WTC11 (cell line): ENCODE results near the gene KCNIP1.

Source experiments
- ESRRA ChIP-seq: sonication (generic); formaldehyde crosslinking; IDR thresholded peaks from 2 replicates; pipeline ENCODE4 v1.8.1; 2022; ENCODE audit warnings: mild to moderate bottlenecking, missing genetic modification reagents, borderline replicate concordance
- FOXK1 ChIP-seq: sonication (generic); formaldehyde crosslinking; IDR thresholded peaks from 2 replicates; pipeline ENCODE4 v1.8.0; 2022; ENCODE audit warnings: mild to moderate bottlenecking, moderate library complexity, missing genetic modification reagents
- KAT7 ChIP-seq: sonication (generic); formaldehyde crosslinking; IDR thresholded peaks from 2 replicates; pipeline ENCODE4 v1.8.1; 2023; ENCODE audit warnings: missing genetic modification reagents, mild to moderate bottlenecking, borderline replicate concordance
- NFE2L1 ChIP-seq: sonication (generic); formaldehyde crosslinking; IDR thresholded peaks from 2 replicates; pipeline ENCODE4 v1.8.1; 2023; ENCODE audit warnings: missing genetic modification reagents
- NR2C2 ChIP-seq: sonication (generic); formaldehyde crosslinking; IDR thresholded peaks from 2 replicates; pipeline ENCODE4 v1.8.0; 2022; ENCODE audit warnings: mild to moderate bottlenecking, missing genetic modification reagents
- SMAD3 ChIP-seq: sonication (generic); formaldehyde crosslinking; IDR thresholded peaks from 2 replicates; pipeline ENCODE4 v1.8.0; 2022; ENCODE audit warnings: missing genetic modification reagents, mild to moderate bottlenecking, borderline replicate concordance
- SP1 ChIP-seq: sonication (generic); formaldehyde crosslinking; conservative IDR thresholded peaks from 2 replicates; pipeline ENCODE4 v1.8.1; 2022; ENCODE audit warnings: missing genetic modification reagents
- TP53 ChIP-seq: sonication (generic); formaldehyde crosslinking; IDR thresholded peaks from 2 replicates; pipeline ENCODE4 v1.8.1; 2023; ENCODE audit warnings: mild to moderate bottlenecking, missing genetic modification reagents
- ZNF423 ChIP-seq: fragments of 250-450 bp; sonication (Bioruptor Pico); IDR thresholded peaks from 2 replicates; pipeline ENCODE4 v2.1.2; 2022; ENCODE audit warnings: mild to moderate bottlenecking, moderate library complexity
- TF ChIP-seq, protein P1 (sequence below): fragments of 200-600 bp; IDR thresholded peaks from 2 replicates; pipeline ENCODE4 v1.8.0; 2022; ENCODE audit warnings: antibody characterized with exemption
- TF ChIP-seq, protein P2 (sequence below): sonication (generic); formaldehyde crosslinking; conservative IDR thresholded peaks from 2 replicates; pipeline ENCODE4 v1.8.1; 2022; ENCODE audit warnings: mild to moderate bottlenecking, missing genetic modification reagents
- TF ChIP-seq, protein P3 (sequence below): sonication (generic); formaldehyde crosslinking; IDR thresholded peaks from 2 replicates; pipeline ENCODE4 v1.8.1; 2023; ENCODE audit warnings: mild to moderate bottlenecking, missing genetic modification reagents, moderate library complexity
- TF ChIP-seq, protein P4 (sequence below): sonication (generic); formaldehyde crosslinking; IDR thresholded peaks from 2 replicates; pipeline ENCODE4 v1.8.1; 2022; ENCODE audit warnings: mild to moderate bottlenecking, moderate library complexity, missing genetic modification reagents
- TF ChIP-seq, protein P5 (sequence below): sonication (generic); formaldehyde crosslinking; IDR thresholded peaks from 2 replicates; pipeline ENCODE4 v1.8.1; 2022; ENCODE audit warnings: low read depth, mild to moderate bottlenecking, moderate library complexity, missing genetic modification reagents, borderline replicate concordance

DNA sequence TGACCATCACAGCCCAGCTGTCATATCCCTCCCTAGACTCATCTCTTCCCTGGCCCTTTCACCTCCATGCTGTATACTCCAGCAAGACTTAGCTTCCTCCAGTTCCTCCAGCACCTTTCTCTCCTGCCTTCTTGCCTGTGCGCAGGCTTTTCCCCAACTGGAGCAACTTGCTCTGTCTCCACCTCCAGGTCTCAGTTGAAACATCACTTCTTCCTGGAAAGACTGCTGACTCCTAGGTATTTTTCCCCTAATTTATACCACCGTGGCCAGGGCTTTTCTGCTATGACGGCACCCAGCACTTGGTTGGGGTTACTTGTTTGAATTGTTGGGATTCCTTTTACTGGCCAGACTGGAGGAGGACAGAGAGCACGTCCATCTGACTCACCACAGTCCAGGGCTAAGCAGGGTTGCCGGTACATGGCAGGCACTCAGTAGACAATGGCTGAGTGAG is 67.5 kb downstream of the KCNIP1 start:
- no peak for TF ChIP-seq SMAD3 (CRISPR knock-in tag)
- TF ChIP-seq, protein P1, sequence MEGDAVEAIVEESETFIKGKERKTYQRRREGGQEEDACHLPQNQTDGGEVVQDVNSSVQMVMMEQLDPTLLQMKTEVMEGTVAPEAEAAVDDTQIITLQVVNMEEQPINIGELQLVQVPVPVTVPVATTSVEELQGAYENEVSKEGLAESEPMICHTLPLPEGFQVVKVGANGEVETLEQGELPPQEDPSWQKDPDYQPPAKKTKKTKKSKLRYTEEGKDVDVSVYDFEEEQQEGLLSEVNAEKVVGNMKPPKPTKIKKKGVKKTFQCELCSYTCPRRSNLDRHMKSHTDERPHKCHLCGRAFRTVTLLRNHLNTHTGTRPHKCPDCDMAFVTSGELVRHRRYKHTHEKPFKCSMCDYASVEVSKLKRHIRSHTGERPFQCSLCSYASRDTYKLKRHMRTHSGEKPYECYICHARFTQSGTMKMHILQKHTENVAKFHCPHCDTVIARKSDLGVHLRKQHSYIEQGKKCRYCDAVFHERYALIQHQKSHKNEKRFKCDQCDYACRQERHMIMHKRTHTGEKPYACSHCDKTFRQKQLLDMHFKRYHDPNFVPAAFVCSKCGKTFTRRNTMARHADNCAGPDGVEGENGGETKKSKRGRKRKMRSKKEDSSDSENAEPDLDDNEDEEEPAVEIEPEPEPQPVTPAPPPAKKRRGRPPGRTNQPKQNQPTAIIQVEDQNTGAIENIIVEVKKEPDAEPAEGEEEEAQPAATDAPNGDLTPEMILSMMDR: no peak
- no peak for TF ChIP-seq ESRRA (CRISPR knock-in tag)
- TF ChIP-seq ZNF423 (CRISPR knock-in tag): no peak
- no peak for TF ChIP-seq KAT7 (CRISPR knock-in tag)
- TF ChIP-seq, protein P2, sequence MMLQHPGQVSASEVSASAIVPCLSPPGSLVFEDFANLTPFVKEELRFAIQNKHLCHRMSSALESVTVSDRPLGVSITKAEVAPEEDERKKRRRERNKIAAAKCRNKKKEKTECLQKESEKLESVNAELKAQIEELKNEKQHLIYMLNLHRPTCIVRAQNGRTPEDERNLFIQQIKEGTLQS: no peak
- TF ChIP-seq NFE2L1: no peak
- TF ChIP-seq, protein P3, sequence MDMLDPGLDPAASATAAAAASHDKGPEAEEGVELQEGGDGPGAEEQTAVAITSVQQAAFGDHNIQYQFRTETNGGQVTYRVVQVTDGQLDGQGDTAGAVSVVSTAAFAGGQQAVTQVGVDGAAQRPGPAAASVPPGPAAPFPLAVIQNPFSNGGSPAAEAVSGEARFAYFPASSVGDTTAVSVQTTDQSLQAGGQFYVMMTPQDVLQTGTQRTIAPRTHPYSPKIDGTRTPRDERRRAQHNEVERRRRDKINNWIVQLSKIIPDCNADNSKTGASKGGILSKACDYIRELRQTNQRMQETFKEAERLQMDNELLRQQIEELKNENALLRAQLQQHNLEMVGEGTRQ (CRISPR knock-in tag): no peak
- TF ChIP-seq TP53 (CRISPR knock-in tag): no peak
- TF ChIP-seq SP1 (CRISPR knock-in tag): no peak
- TF ChIP-seq NR2C2: no peak
- TF ChIP-seq, protein P4, sequence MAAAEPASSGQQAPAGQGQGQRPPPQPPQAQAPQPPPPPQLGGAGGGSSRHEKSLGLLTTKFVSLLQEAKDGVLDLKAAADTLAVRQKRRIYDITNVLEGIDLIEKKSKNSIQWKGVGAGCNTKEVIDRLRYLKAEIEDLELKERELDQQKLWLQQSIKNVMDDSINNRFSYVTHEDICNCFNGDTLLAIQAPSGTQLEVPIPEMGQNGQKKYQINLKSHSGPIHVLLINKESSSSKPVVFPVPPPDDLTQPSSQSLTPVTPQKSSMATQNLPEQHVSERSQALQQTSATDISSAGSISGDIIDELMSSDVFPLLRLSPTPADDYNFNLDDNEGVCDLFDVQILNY (CRISPR knock-in tag): no peak
- no peak for TF ChIP-seq FOXK1 (CRISPR knock-in tag)
- TF ChIP-seq, protein P5, sequence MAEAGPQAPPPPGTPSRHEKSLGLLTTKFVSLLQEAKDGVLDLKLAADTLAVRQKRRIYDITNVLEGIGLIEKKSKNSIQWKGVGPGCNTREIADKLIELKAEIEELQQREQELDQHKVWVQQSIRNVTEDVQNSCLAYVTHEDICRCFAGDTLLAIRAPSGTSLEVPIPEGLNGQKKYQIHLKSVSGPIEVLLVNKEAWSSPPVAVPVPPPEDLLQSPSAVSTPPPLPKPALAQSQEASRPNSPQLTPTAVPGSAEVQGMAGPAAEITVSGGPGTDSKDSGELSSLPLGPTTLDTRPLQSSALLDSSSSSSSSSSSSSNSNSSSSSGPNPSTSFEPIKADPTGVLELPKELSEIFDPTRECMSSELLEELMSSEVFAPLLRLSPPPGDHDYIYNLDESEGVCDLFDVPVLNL (CRISPR knock-in tag): no peak
